Astrocyte of the cerebellum (primary cell): ENCODE results near the gene FAM217A.

Experiments used
- DNase-seq: peaks from one replicate; pipeline ENCODE4 v3.0.0-alpha.2; 2011; ENCODE audit warnings: low read depth
- H3K4me3 ChIP-seq: 2 replicates; pipeline ENCODE4 v1.5.1; 2011; ENCODE audit warnings: mild to moderate bottlenecking, low read depth, low read length, moderate library complexity
- in situ Hi-C: cut with HindIII; loops from 2 replicates; pipeline ENCODE4 v1.10.0; 2017; ENCODE audit warnings: low sequenced_read_pairs
- TF ChIP-seq, protein P1 (sequence below): IDR thresholded peaks from 2 replicates; pipeline ENCODE4 v1.5.1; 2012; ENCODE audit warnings: low read length, low read depth, moderate library complexity, mild to moderate bottlenecking; ENCODE audit errors: missing control alignments

The FAM217A gene, protein sequence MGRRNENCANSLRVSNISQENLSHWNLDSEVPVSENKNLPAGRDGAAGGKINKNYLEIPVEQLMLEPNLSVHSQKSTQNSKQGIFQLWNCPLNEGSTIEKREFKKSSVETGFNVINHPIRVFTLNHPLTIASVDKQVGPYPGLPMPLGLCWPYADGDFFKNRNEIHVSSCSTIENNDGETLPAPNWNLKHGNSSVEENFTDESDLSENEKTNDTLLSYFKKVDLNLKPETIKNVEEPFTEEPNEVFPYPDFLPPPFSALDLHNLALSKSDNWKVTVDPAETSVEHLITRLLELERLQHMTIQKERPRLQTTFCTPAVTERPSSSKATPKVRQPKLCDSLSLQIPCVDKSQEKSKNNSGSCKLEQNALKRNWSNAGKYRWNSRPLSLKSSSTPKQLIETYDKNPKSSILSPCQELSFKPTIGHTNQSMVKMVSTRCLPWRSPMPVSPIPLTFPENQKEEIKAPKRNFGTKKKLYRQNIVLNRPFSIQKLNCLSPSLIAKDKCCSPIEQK

DNA sequence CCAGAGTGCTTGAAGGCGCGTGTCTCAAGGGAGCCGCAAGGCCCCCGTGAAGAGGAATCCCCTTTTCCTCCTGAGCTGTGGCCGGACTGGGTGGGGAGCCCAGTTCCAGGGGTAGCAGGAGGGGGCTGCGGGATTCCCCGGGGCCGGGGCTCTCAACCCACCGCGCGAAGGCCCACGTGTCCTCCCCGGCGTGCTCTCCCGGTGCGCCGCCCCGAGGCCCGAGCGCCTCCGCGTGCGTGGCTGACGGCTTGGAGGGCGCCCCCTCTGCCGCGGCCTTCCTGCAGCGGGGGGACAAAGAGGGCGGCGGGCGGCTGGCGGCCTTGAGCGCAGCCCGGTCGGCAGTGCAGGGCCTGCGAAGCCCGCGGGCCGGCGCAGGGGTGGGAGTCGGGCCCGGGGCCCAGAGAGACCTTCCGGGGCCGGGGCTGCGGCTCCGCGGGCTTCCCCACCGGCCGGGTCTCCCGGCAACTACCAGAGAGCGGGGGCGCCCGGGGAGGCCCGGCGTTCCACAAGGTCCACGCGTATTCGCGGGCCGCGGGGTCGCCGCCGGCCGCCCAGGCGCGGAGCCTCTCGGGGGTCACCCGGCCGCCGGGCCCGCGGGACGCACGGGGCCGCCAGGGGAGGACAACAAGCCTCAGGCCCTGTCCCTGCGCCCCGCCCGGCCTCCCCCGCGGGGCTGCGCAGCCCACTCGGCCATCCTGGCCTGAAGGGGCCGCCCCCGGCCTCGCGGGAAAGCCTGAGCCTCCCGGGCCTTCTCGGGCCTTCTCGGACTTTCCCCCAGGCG lies at the start of gene FAM217A:
Gene FAM217A (minus strand): TSS at position 447 of the 781 bp plus-strand sequence. CDS start 1,723 bp downstream, outside the sequence.
- TF ChIP-seq, protein P1, sequence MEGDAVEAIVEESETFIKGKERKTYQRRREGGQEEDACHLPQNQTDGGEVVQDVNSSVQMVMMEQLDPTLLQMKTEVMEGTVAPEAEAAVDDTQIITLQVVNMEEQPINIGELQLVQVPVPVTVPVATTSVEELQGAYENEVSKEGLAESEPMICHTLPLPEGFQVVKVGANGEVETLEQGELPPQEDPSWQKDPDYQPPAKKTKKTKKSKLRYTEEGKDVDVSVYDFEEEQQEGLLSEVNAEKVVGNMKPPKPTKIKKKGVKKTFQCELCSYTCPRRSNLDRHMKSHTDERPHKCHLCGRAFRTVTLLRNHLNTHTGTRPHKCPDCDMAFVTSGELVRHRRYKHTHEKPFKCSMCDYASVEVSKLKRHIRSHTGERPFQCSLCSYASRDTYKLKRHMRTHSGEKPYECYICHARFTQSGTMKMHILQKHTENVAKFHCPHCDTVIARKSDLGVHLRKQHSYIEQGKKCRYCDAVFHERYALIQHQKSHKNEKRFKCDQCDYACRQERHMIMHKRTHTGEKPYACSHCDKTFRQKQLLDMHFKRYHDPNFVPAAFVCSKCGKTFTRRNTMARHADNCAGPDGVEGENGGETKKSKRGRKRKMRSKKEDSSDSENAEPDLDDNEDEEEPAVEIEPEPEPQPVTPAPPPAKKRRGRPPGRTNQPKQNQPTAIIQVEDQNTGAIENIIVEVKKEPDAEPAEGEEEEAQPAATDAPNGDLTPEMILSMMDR, result no peak
- H3K4me3 ChIP-seq, result no peak within 1 kb of the TSS
- in situ Hi-C loops, result no loop called here
- DNase-seq, result no peak

DNA sequence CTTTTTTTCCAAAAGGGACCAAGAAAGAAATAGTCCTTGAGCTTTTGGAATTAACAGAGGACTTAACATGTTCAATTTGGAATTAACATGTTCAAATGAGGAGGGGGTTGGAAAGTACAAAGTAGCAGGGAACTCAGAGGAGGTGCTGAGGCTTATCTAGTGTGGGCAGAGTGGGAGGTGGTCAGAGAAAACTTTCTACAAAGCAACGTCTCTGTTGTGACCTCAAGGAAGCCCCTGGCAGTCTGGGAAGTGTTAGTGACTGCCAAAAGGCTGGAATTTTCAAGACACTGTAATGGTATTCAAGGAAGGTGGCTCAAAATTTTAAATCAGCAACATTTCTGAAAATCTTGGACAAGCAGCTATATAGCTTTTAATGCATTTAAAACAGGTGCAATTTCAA lies 49.1 kb upstream of the FAM217A start:
- H3K4me3 ChIP-seq, result no peak overlapping the region
- no peak for DNase-seq
- TF ChIP-seq, protein P1, result no peak
- in situ Hi-C loops, result no loop called here

DNA sequence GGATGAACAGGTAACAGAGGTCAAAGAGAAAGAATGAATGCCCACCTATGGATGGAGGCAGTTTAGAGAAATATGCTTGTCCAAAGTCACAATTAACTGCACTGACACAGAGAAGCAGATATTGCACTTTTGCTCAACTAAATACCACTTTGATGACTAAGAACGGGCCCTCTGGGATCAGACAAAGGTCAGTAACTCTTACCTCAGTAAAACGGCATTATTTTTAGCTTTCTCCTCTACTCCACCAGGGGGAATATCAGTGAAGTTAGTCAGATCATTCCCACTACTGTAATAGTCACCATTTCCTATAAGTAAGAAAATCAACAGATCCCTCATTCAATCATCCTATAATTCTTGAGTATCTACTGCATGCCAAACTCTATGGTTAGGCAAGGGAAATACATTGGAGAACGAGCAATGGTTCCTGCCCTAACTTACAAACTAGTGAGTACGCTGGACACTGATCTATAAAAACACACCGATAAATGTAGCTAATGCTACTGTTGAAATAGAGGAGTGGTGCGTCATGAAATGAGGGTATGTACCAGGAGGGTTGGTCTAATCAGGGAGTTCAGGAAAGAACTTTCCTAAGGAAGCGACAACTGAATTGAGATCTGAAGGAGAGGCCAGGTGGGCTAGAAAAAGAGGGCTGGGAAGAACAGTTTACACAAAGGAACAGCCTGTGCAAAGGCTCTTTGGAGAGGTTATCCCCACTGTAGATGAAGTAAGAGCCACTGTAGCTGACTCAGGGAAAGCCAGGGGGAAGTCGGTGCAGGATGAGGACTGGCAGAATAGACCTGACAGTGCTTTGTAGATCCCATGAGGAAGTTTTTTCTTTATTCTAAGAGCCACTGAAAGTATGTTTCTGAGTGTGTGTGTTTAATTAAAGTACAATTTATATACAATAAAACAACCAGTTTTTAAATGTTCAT lies 47.3 kb upstream of the FAM217A start:
- H3K4me3 ChIP-seq, result no peak overlapping the region
- TF ChIP-seq, protein P1, result peak; percentile 43
- in situ Hi-C loops, result no loop called here
- peak; percentile 53 for DNase-seq

DNA sequence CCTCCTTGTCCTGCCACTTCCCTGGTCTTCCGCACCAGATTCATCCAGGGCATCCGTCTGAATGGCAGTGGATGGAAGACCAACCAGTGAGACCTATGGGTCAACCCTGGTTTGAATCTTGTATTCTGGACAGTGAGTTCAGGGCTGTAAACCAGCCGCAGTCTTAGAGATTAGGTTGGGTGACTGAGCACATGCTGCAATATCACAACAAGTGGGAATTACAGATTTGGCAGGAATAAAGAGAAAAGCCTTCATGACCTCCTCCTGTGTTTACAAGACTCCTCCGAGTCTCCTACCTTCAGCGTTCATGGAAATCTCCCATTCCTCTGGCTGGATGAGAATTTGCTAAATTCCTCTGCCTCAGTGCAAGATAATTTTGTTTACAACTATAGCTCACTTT lies 46.6 kb upstream of the FAM217A start:
- no peak overlapping the region for H3K4me3 ChIP-seq
- in situ Hi-C loops, result no loop called here
- TF ChIP-seq, protein P1, result no peak
- DNase-seq, result no peak

DNA sequence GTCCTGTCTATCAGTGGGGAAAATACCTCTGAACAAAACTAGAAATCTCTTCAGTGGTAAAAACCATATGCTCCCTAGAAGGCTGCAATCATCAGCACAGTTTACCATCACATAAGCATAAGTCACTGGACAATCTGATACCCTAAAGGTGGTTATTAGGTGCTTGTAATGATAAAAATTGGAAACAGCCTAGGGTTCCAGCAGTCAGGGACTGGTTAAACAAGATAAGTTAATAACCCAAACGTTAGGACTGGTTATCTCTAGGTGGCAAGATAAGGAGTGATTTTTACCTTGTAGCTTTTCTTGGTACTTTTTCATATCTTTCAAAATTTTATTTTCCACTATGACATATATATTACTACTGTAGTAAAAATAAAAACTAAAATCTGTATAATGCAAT lies 45.4 kb upstream of the FAM217A start:
- TF ChIP-seq, protein P1, result no peak
- in situ Hi-C loops, result no loop called here
- no peak overlapping the region for H3K4me3 ChIP-seq
- DNase-seq, result no peak

DNA sequence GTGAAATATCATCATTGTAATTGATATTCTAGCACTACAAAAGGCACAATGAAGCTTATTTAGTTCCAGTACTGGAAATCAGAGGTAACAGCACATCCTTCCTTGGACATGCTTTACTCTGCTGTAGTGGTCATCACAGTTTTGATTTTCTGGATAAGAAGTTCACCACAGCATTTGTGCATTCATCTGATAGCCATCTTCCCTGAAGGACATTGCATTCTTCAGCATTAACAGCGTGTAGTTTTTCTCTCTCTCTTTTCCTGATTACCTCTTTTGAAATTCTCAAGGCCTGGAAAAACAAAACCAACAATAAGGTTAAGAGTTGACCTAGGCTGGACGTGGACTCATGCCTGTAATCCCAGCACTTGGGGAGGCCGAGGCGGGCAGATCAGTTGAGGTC lies 36.8 kb upstream of the FAM217A start:
- in situ Hi-C loops, result no loop called here
- no peak for DNase-seq
- TF ChIP-seq, protein P1, result no peak
- no peak overlapping the region for H3K4me3 ChIP-seq
